Heart right ventricle (tissue), 16 donors: Measurements from ENCODE around the gene MAP3K20. TPM values are rescaled to one million over a fixed set of nuclear protein-coding genes. Genes with fewer than 3 reads are reported as not detected.

ENCODE experiments used
- ATAC-seq, 8 donors: fragments of 200-7000 bp; cut with Tn5 transposase; one replicate each; pipeline ENCODE4 v1.9.1; 2020; ENCODE audit warnings: mild to moderate bottlenecking in 8 of 8, moderate library complexity in 8 of 8, moderate number of reproducible peaks in 1 of 8
- DNase-seq, 2 donors: peaks; one replicate each; pipeline ENCODE4 v3.0.0-alpha.2; 2020
- H3K27ac ChIP-seq, 10 donors: fragments of 200-600 bp; sonication (generic) in 2 of 10; one replicate each; pipeline versions ENCODE4 v1.5.0 to v1.8.0; 2020 to 2022; ENCODE audit warnings: mild to moderate bottlenecking in 3 of 10
- H3K27me3 ChIP-seq, 7 donors: fragments of 200-600 bp; one replicate each; pipeline ENCODE4 v1.8.0; 2021 to 2022; ENCODE audit warnings: mild to moderate bottlenecking in 2 of 7
- H3K36me3 ChIP-seq, 9 donors: fragments of 200-600 bp; sonication (generic) in 1 of 9; one replicate each; pipeline versions ENCODE4 v1.5.0 to v1.8.0; 2020 to 2022; ENCODE audit warnings: mild to moderate bottlenecking in 2 of 9
- H3K4me1 ChIP-seq, 9 donors: fragments of 200-600 bp; sonication (generic) in 1 of 9; one replicate each; pipeline versions ENCODE4 v1.5.0 to v1.8.0; 2020 to 2022; ENCODE audit warnings: mild to moderate bottlenecking in 4 of 9
- H3K4me3 ChIP-seq, 10 donors: fragments of 200-600 bp; sonication (generic) in 2 of 10; one replicate each; pipeline versions ENCODE4 v1.5.0 to v1.8.0; 2020 to 2022; ENCODE audit warnings: mild to moderate bottlenecking in 7 of 10, moderate library complexity in 2 of 10
- H3K9me3 ChIP-seq, 11 donors: fragments of 200-600 bp in 10 of 11; sonication (generic) in 2 of 11; one replicate each; pipeline versions ENCODE4 v1.5.0 to v1.8.0; 2013 to 2022; ENCODE audit warnings: mild to moderate bottlenecking in 2 of 11, control low read depth in 1 of 11, moderate library complexity in 1 of 11
- WGBS, 2 donors: extraction: QIAGEN DNeasy Blood & Tissue Kit; methylation state at CpG; one replicate each; pipeline ENCODE4 v1.1.7; 2013; ENCODE audit warnings: inconsistent platforms in 1 of 2; 5-methylcytosine and 5-hydroxymethylcytosine counted together
- intact Hi-C, 10 donors: fragments of 100-400 bp; cut with DNase I; formaldehyde crosslinking; loops; one replicate each; pipeline versions ENCODE4 v1.11.1 to v1.14.2; 2022
- polyA plus RNA-seq, 2 donors: library from polyadenylated mRNA; stranded (reverse); fragments of 200-250 nt; gene quantifications; one replicate each; pipeline ENCODE4 v1.2.3, GENCODE V29; 2013
- total RNA-seq, 10 donors: library from RNA; stranded (reverse); fragmentation: NEBNext Ultra II Directional in 3 of 10; extraction: Animal tissue kit (Norgen Biotek cat#: 25700) in 3 of 10; gene quantifications; one replicate each; pipeline versions ENCODE4 v1.2.1 to v1.2.4, GENCODE V29; 2021 to 2023
- TF ChIP-seq, protein P1 (sequence below), 9 donors: fragments of 200-600 bp; sonication (generic) in 2 of 9; IDR thresholded peaks; one replicate each; pipeline versions ENCODE4 v1.5.0 to v1.8.0; 2021 to 2022; ENCODE audit warnings: antibody characterized with exemption in 9 of 9, mild to moderate bottlenecking in 5 of 9, moderate library complexity in 1 of 9
- donor health status: Arrhythmogenic right ventricular cardiomyopathy.
- donor health status: ischemic (EF 13 %, LVEDD 7.1; RV severe dilation, severe dysfunction).
- donor health status: healthy with polysubstance abuse.
- donor health status: DM: no; HTN: yes; CAD: no.
- donor health status: DM: no; HTN: no; CAD: no.
- donor health status: ischemic (EF 25% LVEDD 6.9; RV normal size, moderate dysfunction).
- donor health status: ischemic (EF 25% LVEDD 5.7; RV mildly dilated, moderate dysfunction).
- donor health status: healthy.
- donor health status: DM: yes; HTN: yes; CAD: no.
- donor health status: Ischemic cardiomyopathy.
- donor health status: ischemic (EF 35%, LVEDD 5.7; RV mildly dilated, moderate dysfunction).
- donor health status: nonischemic (EF 11% LVEDD 7.7; RV severe dilation, severe dysfunction).
- donor health status: DM: yes; HTN: yes; CAD: no.
- donor health status: PGD.
- donor health status: ischemic (EF 29% LVEDD 5.4; RV normal size, mild dysfunction).
- donor health status: nonischemic (EF 23%, LVEDD 6.1; RV moderate dilation, normal function).

The MAP3K20 gene
- total and polyA plus RNA-seq, 12 donors: 63.2 to 560 (median 420) TPM

DNA sequence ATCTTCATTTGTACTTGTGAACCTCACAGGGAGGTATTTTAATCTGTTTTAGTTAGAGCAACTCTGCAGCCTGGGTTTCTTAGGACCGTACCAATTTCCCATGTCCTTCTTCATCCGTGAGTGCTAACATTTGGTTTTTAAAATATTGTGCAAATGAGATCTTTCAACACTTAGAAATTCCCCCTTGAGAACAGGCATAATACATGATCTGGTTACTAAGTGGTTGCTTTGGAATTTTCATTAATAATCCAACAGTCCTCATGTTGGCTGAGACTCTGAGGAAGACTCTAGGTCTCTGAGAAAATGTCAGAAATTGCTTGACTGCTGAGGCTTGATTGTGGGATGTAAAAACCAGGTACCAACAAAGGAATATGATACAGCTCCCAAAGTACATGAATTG lies 153.4 kb downstream of the MAP3K20 start:
- DNase-seq (no peak), ATAC-seq (no peak)
- intact Hi-C loops: no loop called here
- WGBS, 2 donors: 77 to 78% methylated on average over 2 of the region's 2 CpGs
- TF ChIP-seq, protein P1, sequence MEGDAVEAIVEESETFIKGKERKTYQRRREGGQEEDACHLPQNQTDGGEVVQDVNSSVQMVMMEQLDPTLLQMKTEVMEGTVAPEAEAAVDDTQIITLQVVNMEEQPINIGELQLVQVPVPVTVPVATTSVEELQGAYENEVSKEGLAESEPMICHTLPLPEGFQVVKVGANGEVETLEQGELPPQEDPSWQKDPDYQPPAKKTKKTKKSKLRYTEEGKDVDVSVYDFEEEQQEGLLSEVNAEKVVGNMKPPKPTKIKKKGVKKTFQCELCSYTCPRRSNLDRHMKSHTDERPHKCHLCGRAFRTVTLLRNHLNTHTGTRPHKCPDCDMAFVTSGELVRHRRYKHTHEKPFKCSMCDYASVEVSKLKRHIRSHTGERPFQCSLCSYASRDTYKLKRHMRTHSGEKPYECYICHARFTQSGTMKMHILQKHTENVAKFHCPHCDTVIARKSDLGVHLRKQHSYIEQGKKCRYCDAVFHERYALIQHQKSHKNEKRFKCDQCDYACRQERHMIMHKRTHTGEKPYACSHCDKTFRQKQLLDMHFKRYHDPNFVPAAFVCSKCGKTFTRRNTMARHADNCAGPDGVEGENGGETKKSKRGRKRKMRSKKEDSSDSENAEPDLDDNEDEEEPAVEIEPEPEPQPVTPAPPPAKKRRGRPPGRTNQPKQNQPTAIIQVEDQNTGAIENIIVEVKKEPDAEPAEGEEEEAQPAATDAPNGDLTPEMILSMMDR (IDR thresholded peaks at IDR 0.05): no peak
- Histone ChIP-seq H3K4me3 (no peak overlapping the region), H3K9me3 (no peaks in the 10 kb centered on the region), H3K27ac (no peak overlapping the region), H3K36me3 (peaks cover 0 to 29% (median 0%) of the 10 kb centered on the region in 9 donors), H3K27me3 (no peaks in the 10 kb centered on the region), H3K4me1 (peaks cover 0 to 35% (median 12%) of the 10 kb centered on the region in 9 donors)

DNA sequence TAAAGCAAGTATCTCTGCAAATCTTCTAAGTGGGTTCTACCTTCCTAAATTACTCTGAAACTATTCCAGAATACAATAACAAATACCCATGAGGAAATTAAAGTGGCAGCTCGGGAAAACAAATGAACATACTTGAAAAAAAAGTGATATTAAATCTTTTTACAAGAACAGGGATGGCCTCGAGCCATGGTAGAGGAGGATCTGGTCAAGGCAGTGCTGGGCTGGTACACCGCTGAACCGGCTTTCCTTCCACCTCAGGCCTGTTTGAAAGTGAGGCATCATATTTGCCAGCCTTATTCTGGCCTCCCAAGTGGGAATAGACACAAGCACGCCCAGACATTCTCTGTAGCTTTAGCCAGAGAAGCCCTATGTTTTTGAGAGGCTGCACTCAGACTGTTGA lies 154.5 kb downstream of the MAP3K20 start:
- no peaks in the 10 kb centered on the region for H3K9me3 ChIP-seq
- intact Hi-C loops: no loop called here
- no peak overlapping the region for H3K4me3 ChIP-seq
- DNase-seq (no peak), ATAC-seq (no peak)
- H3K36me3 ChIP-seq: peaks cover 0 to 35% (median 0%) of the 10 kb centered on the region in 9 donors
- WGBS, 2 donors: 94 to 97% methylated on average over 5 of the region's 5 CpGs
- TF ChIP-seq, protein P1 (IDR thresholded peaks at IDR 0.05): no peak
- H3K27ac ChIP-seq: no peak overlapping the region
- H3K27me3 ChIP-seq: no peaks in the 10 kb centered on the region
- H3K4me1 ChIP-seq: peaks cover 0 to 24% (median 12%) of the 10 kb centered on the region in 9 donors

DNA sequence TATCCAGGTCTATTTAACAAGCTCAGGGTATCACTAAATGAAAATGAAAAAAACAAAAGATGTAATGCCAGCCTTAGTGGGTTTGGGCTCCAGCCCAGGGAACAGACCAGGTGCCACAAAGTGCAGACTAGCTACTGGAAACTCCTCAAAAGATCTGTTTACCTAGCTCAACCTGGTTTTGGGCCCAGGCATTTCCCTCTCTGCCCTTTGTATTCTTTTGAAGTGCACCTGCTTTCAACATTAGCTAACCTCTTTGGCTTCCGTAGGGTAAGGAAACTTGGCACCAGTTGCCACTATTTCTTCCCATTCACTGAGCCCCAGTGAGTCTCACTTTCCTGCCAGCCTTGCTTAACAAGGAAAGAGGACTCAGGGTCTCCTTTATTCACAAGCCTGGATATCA lies 155.4 kb downstream of the MAP3K20 start:
- Histone ChIP-seq H3K9me3 (no peaks in the 10 kb centered on the region), H3K27me3 (no peaks in the 10 kb centered on the region), H3K27ac (peak overlapping the region in 3 of 10 donors; percentile 15 to 34 (median 20)), H3K36me3 (peaks cover 0 to 38% (median 0%) of the 10 kb centered on the region in 9 donors), H3K4me1 (peaks cover 0 to 21% (median 12%) of the 10 kb centered on the region in 9 donors), H3K4me3 (no peak overlapping the region)
- intact Hi-C loops: no loop called here
- ATAC-seq: peak in 6 of 8 donors; percentile 12 to 66 (median 30)
- TF ChIP-seq, protein P1 (IDR thresholded peaks at IDR 0.05): no peak
- WGBS, 2 donors: 13 to 32% methylated on average over 1 of the region's 1 CpG
- no peak for DNase-seq

DNA sequence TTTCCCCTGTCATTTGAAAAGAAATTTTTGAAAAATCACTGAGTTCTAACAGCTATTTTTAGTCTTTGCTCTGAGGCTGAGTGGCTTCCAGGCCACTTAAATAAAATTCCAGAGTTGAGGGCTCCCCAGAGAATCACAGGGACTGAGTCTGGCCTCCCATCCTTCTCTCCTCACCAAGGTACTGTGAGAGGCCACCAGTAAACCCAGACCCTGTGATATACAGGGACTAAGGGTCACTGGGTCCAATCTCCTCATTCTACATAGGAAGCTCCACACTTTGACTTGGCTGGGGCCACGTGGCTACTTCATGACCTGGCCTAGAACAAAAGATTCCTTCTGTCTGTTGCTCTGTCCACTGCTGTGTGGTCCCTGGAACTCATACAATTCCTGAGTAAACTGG lies 155.8 kb downstream of the MAP3K20 start:
- Histone ChIP-seq H3K27ac (peak overlapping the region in 3 of 10 donors; percentile 15 to 34 (median 20)), H3K4me1 (peaks cover 0 to 21% (median 12%) of the 10 kb centered on the region in 9 donors), H3K4me3 (no peak overlapping the region), H3K27me3 (no peaks in the 10 kb centered on the region), H3K36me3 (peaks cover 0 to 38% (median 0%) of the 10 kb centered on the region in 9 donors), H3K9me3 (no peaks in the 10 kb centered on the region)
- intact Hi-C loops: no loop called here
- ATAC-seq (peak in 6 of 8 donors; percentile 24 to 52 (median 40)), DNase-seq (no peak)
- TF ChIP-seq, protein P1 (IDR thresholded peaks at IDR 0.05): no peak
- WGBS, 2 donors: 26 to 29% methylated on average over 1 of the region's 1 CpG
